Measurements from ENCODE around the gene USP10. TPM values are rescaled to one million over a fixed set of nuclear protein-coding genes. Genes with fewer than 3 reads are reported as not detected.

USP10 gene
- total RNA-seq, 1 experiment from 2014 or later, result 132 TPM

DNA sequence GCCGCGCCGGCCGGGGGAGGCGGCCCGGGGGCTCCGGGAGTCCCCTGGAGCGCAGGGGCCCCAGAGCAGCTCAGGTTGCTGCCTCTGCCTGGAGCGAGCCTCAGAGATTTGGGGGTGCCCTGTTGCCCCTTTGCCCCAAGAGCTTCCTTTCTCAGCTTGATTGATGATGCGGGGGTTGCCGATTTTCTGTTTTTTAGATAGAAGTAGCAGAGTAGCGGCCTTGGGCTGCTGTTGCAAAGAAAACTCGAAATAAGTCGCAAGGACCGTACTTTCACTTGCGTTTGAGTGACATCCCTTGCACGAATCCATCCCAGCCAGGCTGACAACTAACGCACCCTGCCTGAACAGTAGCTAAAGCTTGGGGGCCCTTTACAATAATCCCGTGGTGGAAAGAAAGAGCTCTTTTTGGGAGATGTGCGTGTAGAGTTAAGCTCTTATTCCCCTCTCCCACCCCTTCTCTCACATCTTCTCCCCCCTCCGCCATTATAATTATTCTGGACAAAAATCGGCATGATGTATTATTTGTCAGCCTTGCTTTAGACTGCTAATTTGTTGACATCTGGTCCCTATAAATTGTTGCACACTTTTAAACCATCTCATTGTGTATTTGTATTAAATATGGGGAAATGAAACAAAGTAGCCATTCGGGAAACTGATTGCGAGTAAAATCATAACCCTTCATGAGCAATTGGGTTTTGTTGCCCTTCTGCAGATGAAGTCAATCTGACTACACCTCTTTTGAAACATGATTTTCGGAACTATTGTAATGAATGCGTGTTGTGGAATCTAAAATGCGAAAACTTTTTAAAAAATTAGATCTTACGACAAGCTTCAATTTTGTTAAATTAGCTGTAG is 873 bp downstream of the USP10 start:
- H3K36me3 ChIP-seq (replicated peaks; ENCODE audit: control insufficient read depth, insufficient read depth, low read length), result no peaks in the 10 kb centered on the region
- no peaks in the 10 kb centered on the region for H3K27me3 ChIP-seq (ENCODE audit: control insufficient read depth, insufficient read depth, low read length)
- no peak for DNase-seq
- peak overlapping the region; percentile 85 for H3K4me3 ChIP-seq (ENCODE audit: insufficient read depth, low read depth, low read length)

DNA sequence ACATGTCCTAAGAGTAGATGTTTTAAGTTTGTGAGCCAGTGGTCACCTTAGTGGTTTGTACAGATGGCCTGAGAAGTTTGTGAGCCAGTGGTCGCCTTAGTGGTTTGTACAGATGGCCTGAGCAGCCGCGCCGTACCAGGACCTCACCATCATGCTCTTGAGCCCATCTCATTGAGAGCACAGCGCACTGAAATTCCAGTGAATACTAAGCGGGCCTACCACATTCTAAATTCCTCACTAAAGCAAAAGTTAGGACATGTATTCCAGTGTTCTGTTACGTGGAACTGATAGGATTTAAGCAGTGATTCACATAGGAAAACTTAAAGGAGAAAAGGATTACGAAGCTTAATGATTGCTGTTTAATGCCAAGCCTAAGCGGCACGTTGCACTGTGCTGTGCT is 3.9 kb downstream of the USP10 start:
- Histone ChIP-seq H3K4me3 (ENCODE audit: insufficient read depth, low read depth, low read length) (no peak overlapping the region), H3K36me3 (replicated peaks; ENCODE audit: control insufficient read depth, insufficient read depth, low read length) (no peaks in the 10 kb centered on the region), H3K27me3 (ENCODE audit: control insufficient read depth, insufficient read depth, low read length) (no peaks in the 10 kb centered on the region)
- DNase-seq, result no peak

DNA sequence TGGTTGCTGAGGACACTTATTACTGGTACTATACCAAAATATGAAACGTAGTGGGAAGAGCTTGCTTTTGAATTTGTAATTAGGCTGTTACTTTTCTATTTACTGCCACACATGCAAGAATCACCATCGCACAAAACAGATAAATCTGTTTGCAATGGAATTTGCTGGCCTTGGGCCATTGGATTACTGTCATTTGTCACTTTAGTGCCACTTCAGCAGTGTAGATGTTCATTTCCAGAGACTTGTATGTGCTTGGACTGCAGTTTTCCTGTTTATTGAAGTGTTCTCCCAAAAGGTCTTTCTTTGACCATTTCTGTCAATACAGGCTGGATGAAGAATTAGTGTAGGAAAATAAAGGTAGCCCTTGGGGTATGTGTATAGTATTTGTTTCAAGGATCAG is 4.5 kb downstream of the USP10 start:
- Histone ChIP-seq H3K27me3 (ENCODE audit: control insufficient read depth, insufficient read depth, low read length) (no peaks in the 10 kb centered on the region), H3K36me3 (replicated peaks; ENCODE audit: control insufficient read depth, insufficient read depth, low read length) (no peaks in the 10 kb centered on the region), H3K4me3 (ENCODE audit: insufficient read depth, low read depth, low read length) (no peak overlapping the region)
- no peak for DNase-seq

DNA sequence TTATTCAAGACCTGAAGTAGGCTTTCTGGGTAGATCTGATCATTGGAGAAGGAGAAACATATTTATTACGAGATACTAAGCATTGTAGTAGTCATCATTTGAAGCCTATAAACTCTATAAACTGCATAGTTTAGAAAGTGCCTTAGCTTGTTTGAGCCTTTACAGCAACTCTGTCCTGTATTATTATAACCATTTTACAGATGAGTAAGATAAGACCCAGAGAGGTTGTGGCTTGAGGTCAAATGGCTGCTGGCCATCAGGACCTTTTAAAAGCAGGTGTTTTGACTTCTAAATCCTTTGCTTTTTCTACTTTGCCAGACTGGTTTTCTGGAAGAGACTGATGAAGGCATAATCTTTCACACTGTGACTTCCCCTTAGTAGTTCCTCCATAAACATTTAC is 7.1 kb downstream of the USP10 start:
- Histone ChIP-seq H3K27me3 (ENCODE audit: control insufficient read depth, insufficient read depth, low read length) (no peaks in the 10 kb centered on the region), H3K4me3 (ENCODE audit: insufficient read depth, low read depth, low read length) (no peak overlapping the region), H3K36me3 (replicated peaks; ENCODE audit: control insufficient read depth, insufficient read depth, low read length) (no peaks in the 10 kb centered on the region)
- no peak for DNase-seq

DNA sequence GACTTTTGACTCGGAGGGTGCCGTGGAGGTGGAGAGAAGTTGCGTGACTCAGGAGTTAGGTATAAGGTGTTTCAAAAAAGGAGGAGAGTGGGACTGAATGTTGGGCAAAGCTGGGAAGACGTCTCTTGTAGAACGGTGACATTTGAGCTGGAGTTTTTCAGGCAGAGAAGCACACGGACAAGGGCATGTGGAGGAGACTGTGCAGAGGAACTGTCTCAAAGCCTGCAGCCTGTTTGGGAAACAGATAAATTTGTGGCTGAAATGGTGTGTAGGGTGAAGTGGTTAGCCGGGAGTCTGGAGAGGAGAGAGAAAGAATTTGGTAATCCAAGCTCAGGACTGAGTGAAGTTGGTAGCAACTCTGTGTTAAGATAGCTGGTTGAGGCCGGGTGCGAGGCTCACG is 9.8 kb downstream of the USP10 start:
- DNase-seq, result no peak
- Histone ChIP-seq H3K27me3 (ENCODE audit: control insufficient read depth, insufficient read depth, low read length) (no peaks in the 10 kb centered on the region), H3K36me3 (replicated peaks; ENCODE audit: control insufficient read depth, insufficient read depth, low read length) (no peaks in the 10 kb centered on the region), H3K4me3 (ENCODE audit: insufficient read depth, low read depth, low read length) (no peak overlapping the region)

DNA sequence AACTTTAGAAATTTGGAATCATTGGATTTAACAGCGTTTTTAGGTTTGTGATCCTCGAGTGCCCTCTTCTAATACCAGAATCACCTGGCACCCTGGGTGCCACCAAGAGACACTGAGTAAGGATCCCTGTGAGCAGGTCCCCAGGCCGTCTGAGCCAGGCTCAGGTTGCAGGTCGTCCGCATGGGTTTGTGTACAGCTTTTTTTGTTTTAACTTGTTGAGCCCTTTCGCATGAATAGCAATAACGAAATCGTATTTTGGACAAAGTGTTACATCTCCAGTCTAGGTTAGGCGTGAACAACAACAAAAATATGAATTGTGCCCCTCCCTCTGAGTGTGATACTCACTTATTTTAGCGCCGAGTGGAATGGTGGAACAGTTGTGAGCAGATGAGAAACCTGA is 10.9 kb downstream of the USP10 start:
- Histone ChIP-seq H3K4me3 (ENCODE audit: insufficient read depth, low read depth, low read length) (no peak overlapping the region), H3K27me3 (ENCODE audit: control insufficient read depth, insufficient read depth, low read length) (no peaks in the 10 kb centered on the region), H3K36me3 (replicated peaks; ENCODE audit: control insufficient read depth, insufficient read depth, low read length) (no peaks in the 10 kb centered on the region)
- DNase-seq, result no peak

DNA sequence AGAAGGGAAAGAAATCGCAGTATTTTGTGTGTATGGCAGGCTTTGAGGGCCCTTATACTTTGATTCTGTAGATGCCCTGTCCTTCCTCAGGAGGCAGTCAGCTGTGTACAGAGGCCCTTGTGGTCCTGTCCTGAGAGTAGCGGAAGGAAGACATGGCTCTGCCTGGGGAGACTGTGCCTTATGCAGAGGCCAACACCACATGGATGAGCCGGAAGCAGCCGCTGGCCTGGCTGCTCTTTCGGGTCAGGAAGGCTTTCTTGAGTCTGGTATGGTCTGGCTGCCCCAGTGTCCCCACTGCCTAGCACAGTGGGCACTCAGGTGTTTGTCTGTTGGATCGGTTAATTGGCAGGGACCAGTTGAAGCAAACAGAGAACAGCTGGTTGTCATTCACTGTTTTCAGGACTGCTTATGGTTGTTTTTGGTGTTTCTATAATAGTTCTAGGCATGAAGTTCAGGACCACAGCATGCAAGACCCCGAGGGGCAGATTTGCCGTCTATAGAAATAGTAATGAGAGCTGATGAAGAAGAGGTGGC is 12.4 kb downstream of the USP10 start:
- peaks cover 3% of the 10 kb centered on the region; the same call in 1 of the 2 replicates for H3K36me3 ChIP-seq (replicated peaks; ENCODE audit: control insufficient read depth, insufficient read depth, low read length)
- no peak overlapping the region for H3K4me3 ChIP-seq (ENCODE audit: insufficient read depth, low read depth, low read length)
- DNase-seq, result no peak
- no peaks in the 10 kb centered on the region for H3K27me3 ChIP-seq (ENCODE audit: control insufficient read depth, insufficient read depth, low read length)

DNA sequence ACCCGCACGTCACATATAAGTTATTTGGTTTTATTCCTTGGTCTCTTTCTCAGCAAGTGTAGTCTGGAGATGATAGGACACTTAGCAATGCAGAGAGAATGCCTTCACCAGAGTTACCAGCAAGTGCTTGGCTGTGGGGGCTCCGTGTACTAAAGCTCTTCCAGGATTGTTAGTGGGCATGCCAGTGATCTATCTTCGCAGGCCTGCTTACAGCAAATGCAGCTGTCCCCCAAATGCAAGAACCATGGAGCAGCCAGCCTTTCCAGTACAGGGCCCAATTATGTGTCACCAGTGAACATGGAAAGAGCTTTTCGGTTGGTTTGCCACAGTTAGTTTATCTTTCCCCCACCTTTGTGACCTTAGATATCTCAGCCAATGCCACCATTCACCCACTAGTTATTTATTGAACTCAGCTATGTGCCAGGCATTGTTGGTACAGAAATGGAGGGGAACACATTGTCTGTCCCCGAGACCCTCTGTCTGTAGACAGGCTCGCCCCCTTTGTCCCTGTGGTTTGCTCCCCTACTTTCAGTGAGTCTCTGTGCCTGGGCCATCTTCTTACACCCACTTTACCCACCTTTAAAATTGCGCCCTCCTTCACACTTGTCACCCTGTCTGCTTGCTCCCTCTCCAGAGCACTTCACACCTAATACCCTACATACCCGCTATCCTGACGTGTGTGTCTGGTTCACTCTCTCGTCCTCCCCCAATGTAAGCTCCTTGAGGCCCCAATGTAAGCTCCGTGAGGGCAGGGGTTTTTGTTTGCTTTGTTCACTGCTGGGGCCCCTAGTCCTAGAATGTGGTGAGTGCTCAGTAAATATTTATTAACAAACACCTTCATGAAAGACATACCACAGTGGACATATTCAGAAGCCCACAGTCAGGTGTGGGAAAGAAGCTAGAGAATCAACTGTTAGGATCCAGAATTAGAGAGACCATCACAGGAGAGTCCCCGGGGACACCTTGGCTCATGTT is 13.3 kb downstream of the USP10 start:
- Histone ChIP-seq H3K36me3 (replicated peaks; ENCODE audit: control insufficient read depth, insufficient read depth, low read length) (peaks cover 3% of the 10 kb centered on the region; the same call in 1 of the 2 replicates), H3K4me3 (ENCODE audit: insufficient read depth, low read depth, low read length) (no peak overlapping the region), H3K27me3 (ENCODE audit: control insufficient read depth, insufficient read depth, low read length) (no peaks in the 10 kb centered on the region)
- DNase-seq, result no peak

DNA sequence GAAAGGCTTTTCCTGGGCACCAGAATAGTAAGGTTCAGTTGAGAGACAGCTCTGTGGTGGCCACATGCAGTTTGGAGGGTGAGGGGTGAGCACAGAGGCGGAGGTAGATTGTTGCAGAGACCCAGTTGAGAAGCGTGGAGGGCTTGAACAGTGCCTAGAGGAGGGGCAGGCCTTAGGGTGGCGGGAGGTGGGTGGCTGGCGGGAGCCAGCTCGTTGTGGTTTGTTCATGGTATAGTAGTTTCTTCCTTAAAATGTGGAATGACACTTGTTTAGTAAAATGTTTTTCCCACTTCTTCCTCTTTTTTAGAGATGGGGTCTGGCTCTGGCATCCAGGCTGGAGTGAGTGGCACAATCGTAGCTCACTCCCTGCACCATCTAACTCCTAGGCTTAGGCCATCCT is 14.2 kb downstream of the USP10 start:
- no peak for DNase-seq
- Histone ChIP-seq H3K36me3 (replicated peaks; ENCODE audit: control insufficient read depth, insufficient read depth, low read length) (peaks cover 3% of the 10 kb centered on the region; the same call in 1 of the 2 replicates), H3K27me3 (ENCODE audit: control insufficient read depth, insufficient read depth, low read length) (no peaks in the 10 kb centered on the region), H3K4me3 (ENCODE audit: insufficient read depth, low read depth, low read length) (no peak overlapping the region)

DNA sequence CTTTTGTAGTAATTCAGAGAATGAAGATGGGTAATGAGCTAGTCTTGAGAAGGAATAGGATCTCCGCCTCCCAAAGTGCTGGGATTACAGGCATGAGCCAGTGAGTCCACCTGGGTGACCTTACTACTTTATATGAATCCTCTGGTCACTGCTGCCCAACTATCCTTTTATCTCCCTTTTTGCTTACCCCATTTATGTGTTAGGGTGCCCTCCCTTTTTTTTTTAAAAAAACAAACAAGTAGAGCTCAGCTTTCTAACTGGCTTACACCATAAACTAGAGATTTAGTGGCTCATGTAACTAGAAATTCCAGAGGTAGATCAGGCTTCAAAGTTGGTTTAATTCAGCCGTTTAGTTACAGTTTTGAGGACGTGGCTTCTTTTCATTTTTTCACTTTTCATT is 15.6 kb downstream of the USP10 start:
- no peak overlapping the region for H3K4me3 ChIP-seq (ENCODE audit: insufficient read depth, low read depth, low read length)
- no peak for DNase-seq
- H3K27me3 ChIP-seq (ENCODE audit: control insufficient read depth, insufficient read depth, low read length), result no peaks in the 10 kb centered on the region
- peaks cover 3% of the 10 kb centered on the region; the same call in 1 of the 2 replicates for H3K36me3 ChIP-seq (replicated peaks; ENCODE audit: control insufficient read depth, insufficient read depth, low read length)

DNA sequence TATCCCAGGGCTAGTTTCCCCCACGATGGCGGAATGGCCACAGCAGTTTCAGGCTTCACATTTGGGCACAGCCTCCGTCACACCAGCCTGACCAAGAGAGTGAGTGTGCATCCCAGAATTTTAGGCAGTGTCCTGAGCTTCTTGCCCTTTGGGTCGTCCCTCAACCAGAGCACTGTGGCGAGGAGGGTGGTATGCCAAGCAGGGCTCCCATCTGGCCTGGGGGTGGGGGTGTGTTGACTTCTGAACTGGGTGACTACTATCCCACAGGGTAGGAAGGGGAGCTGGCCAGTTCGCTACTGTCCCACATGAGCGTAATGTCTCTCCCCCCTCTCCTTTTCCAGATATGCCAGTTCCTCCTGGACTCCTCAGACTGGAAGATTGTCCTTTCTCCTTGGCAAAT is 16.1 kb downstream of the USP10 start:
- no peak for DNase-seq
- no peaks in the 10 kb centered on the region for H3K27me3 ChIP-seq (ENCODE audit: control insufficient read depth, insufficient read depth, low read length)

DNA sequence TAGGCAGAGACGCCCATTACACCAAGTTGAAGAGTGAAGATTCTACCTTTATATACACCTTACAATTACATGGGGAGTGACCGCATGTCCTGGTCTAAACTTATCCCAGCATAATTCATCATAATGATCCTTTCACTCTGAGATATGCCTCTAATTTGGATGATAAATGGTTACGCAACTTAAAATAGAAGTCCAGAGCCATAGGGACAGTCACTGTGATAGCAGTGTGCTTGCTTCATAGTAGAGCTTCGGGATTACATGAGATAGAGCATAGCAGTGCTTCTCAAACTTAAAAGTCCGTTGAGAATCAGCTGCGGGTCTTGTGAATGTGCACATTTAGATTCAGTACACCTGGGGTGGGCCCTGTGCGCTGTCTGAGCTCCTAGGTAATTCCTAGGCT is 16.9 kb downstream of the USP10 start:
- Histone ChIP-seq H3K36me3 (replicated peaks; ENCODE audit: control insufficient read depth, insufficient read depth, low read length) (peaks cover 3% of the 10 kb centered on the region; the same call in 1 of the 2 replicates), H3K4me3 (ENCODE audit: insufficient read depth, low read depth, low read length) (no peak overlapping the region), H3K27me3 (ENCODE audit: control insufficient read depth, insufficient read depth, low read length) (no peaks in the 10 kb centered on the region)
- no peak for DNase-seq

More for the DNA sequence above, 16.1 kb downstream of the USP10 start:
- H3K4me3 ChIP-seq (ENCODE audit: insufficient read depth, low read depth, low read length), result no peak overlapping the region
- H3K36me3 ChIP-seq (replicated peaks; ENCODE audit: control insufficient read depth, insufficient read depth, low read length), result peaks cover 3% of the 10 kb centered on the region; the same call in 1 of the 2 replicates

DNA sequence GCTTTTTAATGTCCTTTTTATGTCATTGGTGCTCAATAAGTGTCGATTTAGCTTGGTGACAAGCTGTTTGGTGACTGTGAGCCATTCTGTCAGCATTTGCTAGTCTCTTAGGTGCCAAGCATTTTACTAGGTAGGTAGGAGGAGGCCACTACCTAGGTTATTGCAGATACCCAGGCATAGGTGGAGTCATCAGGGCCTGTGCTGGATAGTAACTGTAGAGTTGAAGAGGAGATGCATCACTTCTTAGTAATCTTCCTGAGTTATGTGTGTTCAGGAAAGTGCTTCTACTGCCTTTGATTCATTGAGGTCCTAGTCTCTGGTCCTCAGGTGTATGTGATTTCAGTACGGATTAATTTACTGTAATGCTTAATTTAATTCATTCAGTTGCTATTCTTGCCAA is 17.7 kb downstream of the USP10 start:
- Histone ChIP-seq H3K4me3 (ENCODE audit: insufficient read depth, low read depth, low read length) (no peak overlapping the region), H3K27me3 (ENCODE audit: control insufficient read depth, insufficient read depth, low read length) (no peaks in the 10 kb centered on the region), H3K36me3 (replicated peaks; ENCODE audit: control insufficient read depth, insufficient read depth, low read length) (peaks cover 3% of the 10 kb centered on the region; the same call in 1 of the 2 replicates)
- DNase-seq, result no peak

DNA sequence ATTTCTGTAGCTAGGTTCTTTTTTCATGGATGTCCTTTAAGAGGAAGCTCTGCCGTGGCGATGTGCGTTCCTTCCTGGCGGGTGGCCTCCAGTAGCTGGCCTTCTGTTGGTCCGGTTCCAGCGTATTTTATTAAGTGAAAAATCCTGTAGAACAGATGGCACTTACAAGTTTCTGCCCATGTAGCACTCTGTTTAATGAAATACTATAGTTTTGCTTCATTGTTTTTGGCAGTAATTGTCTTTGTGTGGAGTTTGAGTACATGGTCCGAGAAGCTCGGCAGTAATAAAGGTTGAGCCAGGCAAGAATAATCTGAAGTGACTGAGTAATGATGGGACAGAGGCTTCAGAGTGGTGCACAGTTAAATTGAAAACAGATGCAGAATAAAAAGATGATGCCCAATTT is 20.4 kb downstream of the USP10 start:
- no peak for DNase-seq
- Histone ChIP-seq H3K27me3 (ENCODE audit: control insufficient read depth, insufficient read depth, low read length) (no peaks in the 10 kb centered on the region), H3K4me3 (ENCODE audit: insufficient read depth, low read depth, low read length) (no peak overlapping the region), H3K36me3 (replicated peaks; ENCODE audit: control insufficient read depth, insufficient read depth, low read length) (peaks cover 3% of the 10 kb centered on the region; the same call in 1 of the 2 replicates)

Data from H7 (cell line).